Measurements from ENCODE around the gene HSPBAP1. TPM values are rescaled to one million over a fixed set of nuclear protein-coding genes. Genes with fewer than 3 reads are reported as not detected.

Gene HSPBAP1
- total RNA-seq, 1 experiment from 2014 or later = 8.9 TPM

DNA sequence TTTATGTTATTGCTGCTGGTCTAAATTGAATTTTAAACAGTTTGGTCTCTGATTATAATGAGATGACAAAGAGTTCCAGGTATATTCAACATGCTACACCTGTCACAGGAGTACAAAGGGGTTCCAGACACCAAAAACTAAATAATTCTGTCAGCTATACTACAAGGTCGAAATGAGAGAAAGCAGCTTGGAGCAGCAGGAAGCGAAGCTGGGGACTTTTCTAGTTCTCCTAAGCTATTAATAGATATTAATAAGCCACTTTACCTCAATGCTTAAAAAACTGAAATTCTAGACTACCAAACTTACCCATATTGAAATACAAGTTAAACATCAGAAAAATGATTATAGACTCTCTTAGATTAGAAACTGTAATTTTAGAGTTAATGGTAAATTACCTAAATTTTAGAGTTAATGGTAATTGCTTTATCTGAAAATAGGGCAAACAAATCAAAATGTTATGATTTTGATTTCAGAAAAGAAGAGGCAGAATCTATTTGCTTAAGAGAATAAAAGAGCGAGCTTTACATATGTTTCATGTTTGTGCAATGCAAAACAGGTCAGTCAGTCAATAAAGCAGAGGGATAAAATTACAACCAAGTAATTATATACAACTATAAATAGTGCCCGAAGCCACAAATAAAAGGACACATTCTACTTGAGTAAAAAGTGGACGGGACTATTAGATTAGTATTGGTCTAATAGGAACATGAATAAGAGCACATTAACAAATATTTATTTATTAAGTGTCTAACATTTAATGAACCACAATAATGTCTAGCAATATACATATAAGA is 16.8 kb downstream of the HSPBAP1 start:
- no peak overlapping the region for H3K27ac Mint-ChIP-seq (ENCODE audit: unreplicated experiment)
- H3K4me3 Mint-ChIP-seq (ENCODE audit: low read depth, unreplicated experiment) = no peak overlapping the region
- no peaks in the 10 kb centered on the region for H3K9me3 Mint-ChIP-seq (ENCODE audit: low read depth, unreplicated experiment)
- H3K27me3 Mint-ChIP-seq (ENCODE audit: unreplicated experiment) = no peaks in the 10 kb centered on the region
- CTCF ChIA-PET = no interaction called here
- no TSS peak for BruUV-seq (replicated peaks)
- no peaks in the 10 kb centered on the region for H3K36me3 Mint-ChIP-seq (ENCODE audit: insufficient read depth, unreplicated experiment)
- H3K4me1 Mint-ChIP-seq (ENCODE audit: low read depth, unreplicated experiment) = no peaks in the 10 kb centered on the region
- TF ChIP-seq, protein P1, sequence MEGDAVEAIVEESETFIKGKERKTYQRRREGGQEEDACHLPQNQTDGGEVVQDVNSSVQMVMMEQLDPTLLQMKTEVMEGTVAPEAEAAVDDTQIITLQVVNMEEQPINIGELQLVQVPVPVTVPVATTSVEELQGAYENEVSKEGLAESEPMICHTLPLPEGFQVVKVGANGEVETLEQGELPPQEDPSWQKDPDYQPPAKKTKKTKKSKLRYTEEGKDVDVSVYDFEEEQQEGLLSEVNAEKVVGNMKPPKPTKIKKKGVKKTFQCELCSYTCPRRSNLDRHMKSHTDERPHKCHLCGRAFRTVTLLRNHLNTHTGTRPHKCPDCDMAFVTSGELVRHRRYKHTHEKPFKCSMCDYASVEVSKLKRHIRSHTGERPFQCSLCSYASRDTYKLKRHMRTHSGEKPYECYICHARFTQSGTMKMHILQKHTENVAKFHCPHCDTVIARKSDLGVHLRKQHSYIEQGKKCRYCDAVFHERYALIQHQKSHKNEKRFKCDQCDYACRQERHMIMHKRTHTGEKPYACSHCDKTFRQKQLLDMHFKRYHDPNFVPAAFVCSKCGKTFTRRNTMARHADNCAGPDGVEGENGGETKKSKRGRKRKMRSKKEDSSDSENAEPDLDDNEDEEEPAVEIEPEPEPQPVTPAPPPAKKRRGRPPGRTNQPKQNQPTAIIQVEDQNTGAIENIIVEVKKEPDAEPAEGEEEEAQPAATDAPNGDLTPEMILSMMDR (IDR thresholded peaks at IDR 0.05; ENCODE audit: unreplicated experiment) = no peak
- no peak for DNase-seq
- intact Hi-C loops (cut with micrococcal nuclease; ENCODE audit: unreplicated experiment) = no loop called here

DNA sequence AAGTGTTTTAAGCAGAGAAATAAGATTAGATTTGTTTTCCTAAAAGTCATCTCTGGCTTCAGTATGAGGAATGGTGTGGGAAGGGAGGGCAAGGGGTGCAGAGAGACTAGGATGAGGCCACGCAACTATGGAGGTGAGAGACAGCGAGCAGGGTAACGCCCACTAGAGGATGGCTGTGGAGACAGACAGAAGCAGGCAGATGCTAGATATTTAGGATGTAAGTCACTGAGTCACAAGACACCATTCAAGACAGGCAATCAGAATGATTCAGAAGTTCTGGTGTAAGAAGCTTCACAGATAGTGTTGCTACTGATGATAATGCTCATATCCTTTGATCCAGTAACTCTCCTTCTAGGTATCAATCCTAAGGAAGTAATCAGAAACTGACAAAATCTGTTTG is 19.1 kb downstream of the HSPBAP1 start:
- Mint-ChIP-seq H3K36me3 (ENCODE audit: insufficient read depth, unreplicated experiment) (no peaks in the 10 kb centered on the region), H3K4me3 (ENCODE audit: low read depth, unreplicated experiment) (no peak overlapping the region), H3K27me3 (ENCODE audit: unreplicated experiment) (no peaks in the 10 kb centered on the region), H3K27ac (ENCODE audit: unreplicated experiment) (no peak overlapping the region), H3K9me3 (ENCODE audit: low read depth, unreplicated experiment) (no peaks in the 10 kb centered on the region), H3K4me1 (ENCODE audit: low read depth, unreplicated experiment) (no peaks in the 10 kb centered on the region)
- intact Hi-C loops (cut with micrococcal nuclease; ENCODE audit: unreplicated experiment) = no loop called here
- TF ChIP-seq, protein P1 (IDR thresholded peaks at IDR 0.05; ENCODE audit: unreplicated experiment) = no peak
- BruUV-seq (replicated peaks) = no TSS peak
- DNase-seq = no peak
- CTCF ChIA-PET = no interaction called here

DNA sequence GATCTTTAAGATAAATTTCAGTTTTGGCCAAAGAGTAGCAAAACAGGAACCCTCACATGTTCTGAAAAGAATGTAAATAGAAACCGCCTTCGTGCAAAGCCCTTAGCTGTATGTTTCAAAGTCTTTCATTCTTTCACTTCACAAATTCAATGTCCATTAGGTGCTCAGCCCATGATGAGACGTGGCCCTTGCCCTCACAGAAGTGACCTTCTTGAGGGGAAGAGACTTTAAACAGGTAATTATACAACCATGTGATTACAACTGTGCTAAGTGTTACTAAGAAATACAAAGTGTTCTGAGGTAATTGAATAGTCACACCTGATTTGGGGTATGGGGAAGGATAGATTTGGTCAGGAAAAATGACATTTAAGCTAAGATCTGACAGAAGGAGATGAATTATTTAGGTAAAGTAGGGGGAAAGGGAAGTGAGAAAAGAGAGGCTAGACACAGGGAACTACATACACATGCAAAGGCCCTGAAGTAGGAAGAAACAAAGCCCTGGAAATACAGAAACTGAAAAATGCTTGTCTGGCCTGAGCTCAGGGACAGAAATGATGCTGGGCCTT is 19.6 kb downstream of the HSPBAP1 start:
- no TSS peak for BruUV-seq (replicated peaks)
- H3K27ac Mint-ChIP-seq (ENCODE audit: unreplicated experiment) = no peak overlapping the region
- TF ChIP-seq, protein P1 (IDR thresholded peaks at IDR 0.05; ENCODE audit: unreplicated experiment) = no peak
- H3K27me3 Mint-ChIP-seq (ENCODE audit: unreplicated experiment) = no peaks in the 10 kb centered on the region
- no peaks in the 10 kb centered on the region for H3K9me3 Mint-ChIP-seq (ENCODE audit: low read depth, unreplicated experiment)
- intact Hi-C loops (cut with micrococcal nuclease; ENCODE audit: unreplicated experiment) = no loop called here
- CTCF ChIA-PET = no interaction called here
- no peak overlapping the region for H3K4me3 Mint-ChIP-seq (ENCODE audit: low read depth, unreplicated experiment)
- no peak for DNase-seq
- H3K36me3 Mint-ChIP-seq (ENCODE audit: insufficient read depth, unreplicated experiment) = no peaks in the 10 kb centered on the region
- H3K4me1 Mint-ChIP-seq (ENCODE audit: low read depth, unreplicated experiment) = no peaks in the 10 kb centered on the region

DNA sequence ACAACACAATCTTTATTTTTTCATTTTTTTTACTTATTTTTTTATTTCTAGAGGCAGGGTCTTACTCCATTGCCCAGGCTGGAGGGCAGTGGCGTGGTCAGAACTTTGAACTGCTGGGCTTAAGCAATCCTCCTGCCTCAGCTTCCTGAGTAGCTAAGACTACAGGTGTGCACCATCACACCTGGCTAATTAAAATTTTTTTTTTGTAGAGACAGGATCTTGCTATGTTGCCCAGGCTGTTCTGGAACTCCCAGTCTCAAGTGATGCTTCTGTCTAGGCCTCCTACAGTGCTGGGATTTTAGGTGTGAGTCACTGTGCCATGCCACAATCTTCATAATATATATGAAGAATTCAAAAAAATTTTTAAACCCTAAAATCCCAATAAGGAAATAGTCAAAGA is 20.8 kb downstream of the HSPBAP1 start:
- TF ChIP-seq, protein P1 (IDR thresholded peaks at IDR 0.05; ENCODE audit: unreplicated experiment) = no peak
- CTCF ChIA-PET = interaction anchor here (0.6 kb wide), 1 partner anchor 1270 kb away, joined by 3 read pairs; no protein-coding TSS in a partner anchor
- BruUV-seq (replicated peaks) = no TSS peak
- Mint-ChIP-seq H3K27me3 (ENCODE audit: unreplicated experiment) (no peaks in the 10 kb centered on the region), H3K36me3 (ENCODE audit: insufficient read depth, unreplicated experiment) (no peaks in the 10 kb centered on the region), H3K27ac (ENCODE audit: unreplicated experiment) (no peak overlapping the region), H3K9me3 (ENCODE audit: low read depth, unreplicated experiment) (no peaks in the 10 kb centered on the region), H3K4me3 (ENCODE audit: low read depth, unreplicated experiment) (no peak overlapping the region), H3K4me1 (ENCODE audit: low read depth, unreplicated experiment) (no peaks in the 10 kb centered on the region)
- DNase-seq = no peak
- intact Hi-C loops (cut with micrococcal nuclease; ENCODE audit: unreplicated experiment) = no loop called here

All from Calu3 (cell line).